Activated CD8-positive, alpha-beta T cell treated with anti-CD3 and anti-CD28 coated beads for 36 hours (primary cell): ENCODE data around the gene BBLN. TPM values are rescaled to one million over a fixed set of nuclear protein-coding genes. Genes with fewer than 3 reads are reported as not detected.

Source experiments
- ATAC-seq: fragments of 200-7000 bp; cut with Tn5 transposase; one replicate; pipeline ENCODE4 v1.10.0; 2021; ENCODE audit warnings: mild to moderate bottlenecking, moderate library complexity
- CTCF ChIA-PET: fragments of 350-600 bp; sonication (Branson Sonifier 250); formaldehyde crosslinking; loops from one replicate; lab custom pipeline; 2021; ENCODE audit warnings: antibody characterized with exemption; lab: Charles Lee
- POLR2A ChIA-PET: fragments of 350-600 bp; sonication (Branson Sonifier 250); formaldehyde crosslinking; loops from one replicate; lab custom pipeline; 2021; ENCODE audit warnings: antibody characterized with exemption; lab: Charles Lee
- DNase-seq: peaks from one replicate; pipeline ENCODE4 v3.0.0-alpha.2; 2020
- H3K27ac Mint-ChIP-seq: one replicate; pipeline ENCODE4 v1.8.0; 2021; ENCODE audit warnings: mild to moderate bottlenecking, mixed read lengths
- H3K27me3 Mint-ChIP-seq: one replicate; pipeline ENCODE4 v1.8.0; 2021; ENCODE audit warnings: mixed read lengths
- H3K36me3 Mint-ChIP-seq: one replicate; pipeline ENCODE4 v1.8.0; 2021; ENCODE audit warnings: low read depth, mixed read lengths
- H3K4me1 Mint-ChIP-seq: one replicate; pipeline ENCODE4 v1.8.0; 2021; ENCODE audit warnings: low read depth, mixed read lengths
- H3K4me3 Mint-ChIP-seq: one replicate; pipeline ENCODE4 v1.8.0; 2021; ENCODE audit warnings: mild to moderate bottlenecking, moderate library complexity, mixed read lengths
- H3K9me3 Mint-ChIP-seq: one replicate; pipeline ENCODE4 v1.8.0; 2021; ENCODE audit warnings: mixed read lengths
- CTCF ChIP-seq: fragments of 200-600 bp; IDR thresholded peaks from one replicate; pipeline ENCODE4 v1.8.0; 2022; ENCODE audit warnings: antibody characterized with exemption, mild to moderate bottlenecking
- intact Hi-C: fragments of 100-400 bp; cut with micrococcal nuclease; formaldehyde crosslinking; loops from one replicate; pipeline ENCODE4 v1.10.0; 2022
- total RNA-seq, 2 experiments: library from RNA; stranded (reverse); gene quantifications; one replicate each; pipeline ENCODE4 v1.2.3, GENCODE V29; 2021

The BBLN gene
- total RNA-seq, 2 experiments from 2014 or later, result 127 to 132 TPM

- Mint-ChIP-seq H3K36me3 (peaks cover 10% of the 10 kb centered on the region), H3K9me3 (no peaks in the 10 kb centered on the region), H3K27me3 (no peaks in the 10 kb centered on the region), H3K27ac (no peak overlapping the region), H3K4me3 (no peak overlapping the region), H3K4me1 (peaks cover 2% of the 10 kb centered on the region)
- no peak for TF ChIP-seq CTCF
- DNase-seq, result no peak
- CTCF ChIA-PET, result interaction anchor here (1.1 kb wide), 1 partner anchor 52 kb away, joined by 3 read pairs; no protein-coding TSS in a partner anchor
- POLR2A ChIA-PET, result interaction anchor here (1.3 kb wide), 1 partner anchor 9 kb away, joined by 9 read pairs; the partner anchor contains the start of gene BBLN
- ATAC-seq, result no peak
- intact Hi-C loops, result no loop called here
These were observed 9.4 kb downstream of the BBLN start for GRCh38 chr9:128169492-128169891.

GRCh38 chr9:128169925-128170324 is 9.9 kb downstream of the BBLN start:
- Mint-ChIP-seq H3K4me1 (peaks cover 2% of the 10 kb centered on the region), H3K27ac (no peak overlapping the region), H3K36me3 (peaks cover 10% of the 10 kb centered on the region), H3K4me3 (no peak overlapping the region), H3K9me3 (no peaks in the 10 kb centered on the region), H3K27me3 (no peaks in the 10 kb centered on the region)
- ATAC-seq, result no peak
- intact Hi-C loops, result no loop called here
- no peak for DNase-seq
- no peak for TF ChIP-seq CTCF
- CTCF ChIA-PET, result interaction anchor here (0.6 to 1.1 kb wide), 2 partner anchors 33 to 52 kb away, joined by 3 read pairs; no protein-coding TSS in a partner anchor
- POLR2A ChIA-PET, result interaction anchor here (1.3 kb wide), 1 partner anchor 10 kb away, joined by 9 read pairs; the partner anchor contains the start of gene BBLN

GRCh38 chr9:128174062-128174461 is 14.0 kb downstream of the BBLN start:
- H3K9me3 Mint-ChIP-seq, result no peaks in the 10 kb centered on the region
- no peak overlapping the region for H3K4me3 Mint-ChIP-seq
- DNase-seq (no peak), ATAC-seq (no peak)
- TF ChIP-seq CTCF, result no peak
- H3K36me3 Mint-ChIP-seq, result peaks cover 22% of the 10 kb centered on the region
- no peaks in the 10 kb centered on the region for H3K27me3 Mint-ChIP-seq
- no peak overlapping the region for H3K27ac Mint-ChIP-seq
- ChIA-PET POLR2A (no interaction called here), CTCF (interaction anchor here (1.4 to 1.6 kb wide), 2 partner anchors 10 to 23 kb away, joined by 3 to 6 read pairs; no protein-coding TSS in a partner anchor)
- H3K4me1 Mint-ChIP-seq, result peaks cover 2% of the 10 kb centered on the region
- intact Hi-C loops, result no loop called here

- no peak for TF ChIP-seq CTCF
- Mint-ChIP-seq H3K36me3 (peaks cover 33% of the 10 kb centered on the region), H3K27me3 (no peaks in the 10 kb centered on the region), H3K9me3 (no peaks in the 10 kb centered on the region), H3K27ac (no peak overlapping the region), H3K4me1 (peaks cover under 1% of the 10 kb centered on the region), H3K4me3 (no peak overlapping the region)
- ChIA-PET POLR2A (interaction anchor here (1.0 to 1.5 kb wide), 4 partner anchors 11 to 43 kb away, joined by 3 to 6 read pairs (median 3); partner anchors contain the start of genes BBLN and CIZ1), CTCF (interaction anchor here (0.9 to 1.6 kb wide), 4 partner anchors 9 to 264 kb away, joined by 3 to 6 read pairs (median 4); no protein-coding TSS in a partner anchor)
- ATAC-seq, result no peak
- no peak for DNase-seq
- intact Hi-C loops, result no loop called here
These were observed 15.1 kb downstream of the BBLN start for GRCh38 chr9:128175102-128175563.

GRCh38 chr9:128175726-128176125 is 15.7 kb downstream of the BBLN start:
- ATAC-seq (no peak), DNase-seq (no peak)
- peaks cover 38% of the 10 kb centered on the region for H3K36me3 Mint-ChIP-seq
- H3K27me3 Mint-ChIP-seq, result no peaks in the 10 kb centered on the region
- H3K27ac Mint-ChIP-seq, result peak overlapping the region; percentile 52
- H3K4me3 Mint-ChIP-seq, result no peak overlapping the region
- POLR2A ChIA-PET, result interaction anchor here (1.1 to 1.5 kb wide), 3 partner anchors 11 to 16 kb away, joined by 3 to 6 read pairs (median 3); partner anchors contain the start of genes BBLN and CIZ1
- no peaks in the 10 kb centered on the region for H3K4me1 Mint-ChIP-seq
- CTCF ChIA-PET, result interaction anchor here (1.1 to 1.6 kb wide), 3 partner anchors 8 to 19 kb away, joined by 3 to 6 read pairs (median 4); no protein-coding TSS in a partner anchor
- TF ChIP-seq CTCF, result no peak
- intact Hi-C loops, result no loop called here
- H3K9me3 Mint-ChIP-seq, result no peaks in the 10 kb centered on the region
